NCI-H524 treated with DMSO at 0.1 percent for 48 hours (cell line): ENCODE results near the gene CDH18.
A peak's percentile ranks its signal among the peaks of the same experiment; 100 is the strongest.

Experiments used
- DNase-seq: peaks from one replicate; lab custom pipeline; 2025; lab: John Stamatoyannopoulos, UW

CDH18 gene

GRCh38 chr5:19928562-19929421 lies 59.2 kb downstream of the CDH18 start:
- no peak for DNase-seq

DNA sequence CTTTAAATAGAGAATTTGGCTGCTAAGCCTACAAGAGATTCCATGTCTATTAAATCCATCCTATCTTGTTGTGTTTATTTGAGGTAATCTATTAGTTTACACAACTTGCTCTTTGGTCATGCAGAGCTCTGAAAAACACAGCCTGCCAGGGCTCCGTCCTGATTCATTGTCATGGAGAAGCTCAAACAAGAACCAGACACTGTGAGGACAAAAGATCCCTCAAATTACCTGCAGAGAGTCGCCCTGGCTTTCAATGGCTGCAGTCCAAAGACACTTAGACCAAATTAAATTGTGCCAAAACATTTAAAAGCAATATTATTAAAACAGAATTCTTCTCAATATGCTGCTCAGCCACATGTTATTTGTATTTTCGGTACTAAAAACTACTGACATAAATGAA lies 60.1 kb downstream of the CDH18 start:
- no peak for DNase-seq

GRCh38 chr5:19927170-19927569 lies 60.8 kb downstream of the CDH18 start:
- DNase-seq = no peak

DNA sequence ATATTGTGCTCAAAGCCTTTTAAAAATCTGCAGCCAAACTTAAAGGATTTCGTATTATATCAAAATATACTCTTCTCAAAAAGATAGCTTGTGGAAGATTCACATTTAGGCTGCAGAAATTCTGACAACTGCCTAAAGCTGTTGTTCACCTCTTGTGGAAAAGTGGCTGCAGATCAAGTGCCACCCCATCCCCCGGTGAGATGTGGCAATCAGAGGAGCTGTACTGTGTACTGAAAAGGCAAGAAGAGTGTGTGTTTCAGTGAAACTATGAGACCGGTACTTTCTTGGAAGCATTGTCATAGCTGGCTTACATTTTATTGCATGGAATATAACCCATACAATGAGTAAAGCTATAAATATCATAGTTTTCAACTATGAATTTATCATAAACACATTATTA lies 64.3 kb downstream of the CDH18 start:
- no peak for DNase-seq

DNA sequence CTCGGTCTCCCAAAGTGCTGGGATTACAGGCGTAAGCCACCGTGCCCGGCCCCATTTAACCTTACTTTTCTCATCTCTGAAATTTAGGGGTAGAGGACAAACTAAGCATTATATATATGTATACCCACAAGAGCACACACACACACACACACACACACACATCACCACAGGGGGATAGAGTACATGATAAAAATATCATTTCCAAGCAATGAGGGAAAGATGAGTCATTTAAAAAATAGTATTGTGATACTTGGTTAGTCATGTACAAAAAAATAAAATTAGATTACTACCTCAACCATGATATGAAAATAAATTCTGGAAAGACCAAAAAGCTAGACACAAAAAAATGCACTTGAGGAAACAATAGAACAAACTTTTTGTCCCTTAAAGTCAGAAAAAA lies 67.2 kb downstream of the CDH18 start:
- DNase-seq = no peak

GRCh38 chr5:19918780-19919179 lies 69.2 kb downstream of the CDH18 start:
- no peak for DNase-seq

GRCh38 chr5:19917588-19918122 lies 70.3 kb downstream of the CDH18 start:
- no peak for DNase-seq

DNA sequence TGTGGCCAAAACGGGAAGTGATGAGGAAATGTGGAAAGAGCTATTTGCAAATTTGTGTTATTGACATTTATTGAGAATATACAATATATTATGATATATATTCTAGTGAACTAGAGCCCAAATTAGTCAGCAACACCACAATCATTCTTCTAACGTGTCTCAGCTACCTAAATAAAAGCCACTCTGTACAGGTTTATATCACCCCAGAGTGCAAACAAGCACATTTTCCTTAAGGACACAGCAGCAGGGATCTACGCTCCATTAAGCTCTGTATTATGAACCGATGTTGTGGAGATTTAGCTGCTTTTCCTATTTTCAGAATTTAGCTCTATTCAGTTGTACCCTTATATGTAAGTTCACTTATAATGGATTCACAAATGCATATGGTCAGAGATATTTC lies 77.9 kb downstream of the CDH18 start:
- no peak for DNase-seq

DNA sequence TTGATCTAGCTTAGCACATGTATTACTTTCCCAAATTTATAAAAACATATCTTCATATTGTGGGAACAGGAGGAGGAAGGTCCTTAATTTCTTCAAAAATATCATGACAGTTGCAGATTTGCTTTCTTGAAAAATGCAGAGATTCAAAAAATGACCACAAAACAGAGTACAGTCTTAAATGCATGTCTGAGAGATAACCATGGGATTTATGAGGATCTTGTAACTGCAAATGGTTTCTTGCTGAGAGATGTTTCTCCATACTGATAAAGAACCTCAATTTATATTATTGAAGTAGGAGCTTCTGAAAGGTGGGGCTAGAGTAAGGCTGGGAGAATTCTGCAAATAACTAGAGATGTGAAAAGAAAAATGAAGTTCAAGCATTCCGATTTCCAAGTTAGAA lies 83.2 kb downstream of the CDH18 start:
- no peak for DNase-seq

GRCh38 chr5:19903611-19904010 lies 84.4 kb downstream of the CDH18 start:
- DNase-seq = no peak

DNA sequence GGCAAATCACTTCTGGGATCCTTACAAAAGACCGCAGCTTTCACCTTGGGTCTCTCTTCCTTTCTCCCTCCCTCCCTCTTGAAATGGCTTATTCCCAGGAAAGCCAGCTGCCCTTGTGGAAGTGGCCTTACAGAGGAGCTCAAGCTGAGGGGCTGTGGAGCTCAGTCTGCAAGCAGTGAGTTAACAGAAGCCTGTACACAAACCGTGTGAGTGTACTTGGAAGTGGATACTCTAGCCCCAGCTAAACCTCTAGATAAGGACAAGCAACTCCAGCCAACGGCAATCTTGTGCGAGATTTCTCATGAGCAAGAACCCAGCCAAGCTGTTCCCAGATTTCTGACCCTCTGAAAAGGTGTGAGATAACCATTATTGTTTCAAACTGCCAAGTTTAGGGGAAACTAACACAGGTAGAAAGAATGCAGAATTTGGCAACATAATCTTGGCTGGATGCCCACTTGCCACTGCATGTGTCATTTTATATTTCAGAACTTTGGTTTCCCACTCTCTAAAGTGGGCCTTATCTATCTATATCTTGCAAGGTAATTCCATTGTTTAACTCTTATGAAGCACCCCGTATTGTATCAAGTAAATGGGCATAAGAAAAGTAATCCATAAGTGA lies 85.6 kb downstream of the CDH18 start:
- DNase-seq = peak; percentile 90

GRCh38 chr5:19900269-19900668 lies 87.7 kb downstream of the CDH18 start:
- DNase-seq = no peak

- DNase-seq = no peak
These were observed 96.3 kb downstream of the CDH18 start for GRCh38 chr5:19891658-19892057.

DNA sequence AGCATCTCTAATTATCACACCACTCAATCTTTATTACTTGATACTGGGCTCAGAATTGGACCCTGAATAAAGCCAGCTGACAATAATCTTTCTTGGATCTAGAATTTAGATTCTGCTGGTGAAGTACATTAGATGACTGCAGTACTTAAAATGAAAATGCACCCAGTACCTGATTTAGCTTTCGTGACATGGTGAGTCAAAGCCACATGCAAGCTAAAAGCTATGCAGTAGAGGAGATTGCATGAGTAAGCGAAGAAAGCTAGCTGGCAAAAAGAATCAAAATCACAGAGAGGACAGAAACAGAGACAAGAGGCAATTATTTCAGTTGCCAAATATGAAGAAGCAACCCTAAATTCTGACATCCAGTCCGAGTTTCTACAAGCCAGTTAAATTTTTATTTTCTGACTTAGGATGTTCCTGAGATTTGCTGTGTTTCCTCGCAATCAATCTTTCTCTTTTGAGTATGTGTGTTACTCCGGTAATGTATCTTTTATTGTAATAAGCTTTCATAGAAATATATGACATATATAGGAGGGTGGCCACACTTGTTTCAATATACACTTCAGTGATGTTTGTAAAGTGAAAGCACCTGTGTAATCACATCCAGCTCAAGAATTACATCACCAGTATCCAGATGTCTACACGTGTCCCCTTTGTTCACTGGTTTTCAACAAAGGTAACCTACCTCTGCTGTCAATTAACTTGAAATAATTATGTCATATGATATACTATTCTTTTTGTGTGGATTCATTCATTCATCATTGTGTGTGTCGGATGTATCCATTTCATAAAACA lies 101.7 kb downstream of the CDH18 start:
- no peak for DNase-seq

- no peak for DNase-seq
These were observed 102.8 kb downstream of the CDH18 start for GRCh38 chr5:19885040-19885824.

- DNase-seq = no peak
These were observed 107.1 kb downstream of the CDH18 start for GRCh38 chr5:19880859-19881436.

DNA sequence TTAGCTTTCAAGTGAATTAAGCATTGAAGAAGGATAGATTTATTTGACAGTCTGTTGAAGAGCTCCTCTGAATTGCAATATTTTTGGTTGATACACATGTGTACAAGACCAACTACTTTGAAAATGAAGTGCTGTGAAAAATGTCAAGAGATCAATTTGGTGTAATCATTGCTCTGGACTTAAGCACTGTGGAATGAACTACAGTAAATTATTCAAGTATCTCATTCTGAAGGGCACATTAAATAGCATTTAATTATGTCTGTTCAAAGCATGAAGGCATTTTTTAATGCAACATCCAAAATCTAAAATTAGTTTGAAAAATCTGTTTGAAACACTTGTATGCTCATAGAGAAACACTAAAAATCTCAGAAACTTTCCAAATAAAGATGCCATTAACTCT lies 107.5 kb downstream of the CDH18 start:
- no peak for DNase-seq

GRCh38 chr5:19874811-19875210 lies 113.2 kb downstream of the CDH18 start:
- DNase-seq = peak; percentile 100

GRCh38 chr5:19866090-19866450 lies 121.9 kb downstream of the CDH18 start:
- DNase-seq = no peak

DNA sequence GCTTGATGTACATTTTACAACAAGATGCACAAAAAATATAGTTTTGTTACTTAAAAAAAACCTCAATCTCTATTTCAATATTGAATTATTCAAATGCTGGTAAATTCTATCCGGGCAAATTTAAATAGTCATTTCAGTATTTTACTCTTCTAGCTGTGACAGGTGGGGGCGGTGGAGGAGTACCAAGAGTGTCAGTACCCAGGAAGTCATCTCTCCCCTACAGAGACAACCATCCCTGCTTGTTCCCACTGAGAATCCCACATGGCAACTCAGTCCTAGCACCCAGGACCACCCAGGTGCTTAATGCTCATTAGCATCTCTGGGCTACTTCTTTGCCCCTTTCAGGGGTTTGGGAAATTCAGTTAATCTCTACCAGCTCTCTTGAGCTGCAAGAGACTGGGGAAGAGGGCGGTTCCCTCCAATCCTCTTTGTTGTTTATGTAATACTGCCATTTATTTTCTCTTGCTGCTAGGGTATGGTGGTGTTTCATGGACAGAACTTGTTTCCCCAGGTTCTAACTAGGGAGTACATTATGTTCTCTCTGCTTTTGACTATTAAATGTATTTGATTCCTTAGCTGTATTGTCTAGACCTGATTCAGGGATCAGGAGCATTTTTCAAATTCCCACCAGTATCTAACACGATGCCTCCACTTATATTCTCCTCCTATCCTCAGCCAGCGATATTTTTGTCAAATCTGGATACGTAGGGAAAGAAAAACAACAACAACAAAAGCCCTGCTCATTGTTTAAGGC lies 122.5 kb downstream of the CDH18 start:
- DNase-seq = no peak

DNA sequence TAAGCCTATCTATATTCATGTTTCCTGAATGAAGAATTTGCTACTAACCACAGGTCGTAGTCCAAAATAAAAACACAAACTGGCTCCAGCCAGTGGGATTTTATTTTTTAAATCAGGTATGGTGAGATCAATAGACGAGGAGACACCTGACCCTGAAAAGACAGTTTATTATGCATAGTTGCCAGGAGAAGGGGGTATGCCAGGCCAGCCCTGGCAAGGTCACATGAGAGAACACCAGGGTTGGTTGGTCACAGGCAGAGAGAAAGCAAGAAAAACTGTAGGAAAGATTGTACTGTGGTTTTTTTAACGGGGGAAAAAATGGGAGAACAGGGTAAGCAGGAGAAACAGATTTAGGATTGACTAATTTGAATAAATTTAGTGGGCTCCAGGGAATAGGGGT lies 125.3 kb downstream of the CDH18 start:
- DNase-seq = no peak
